Heart left ventricle (tissue), 16 donors: ENCODE results near the gene ANO4. TPM values are rescaled to one million over a fixed set of nuclear protein-coding genes. Genes with fewer than 3 reads are reported as not detected.

Source experiments
- ATAC-seq, 4 donors: fragments of 200-7000 bp; cut with Tn5 transposase; one replicate each; pipeline ENCODE4 v1.9.1; 2020 to 2022; ENCODE audit warnings: moderate library complexity in 4 of 4, mild to moderate bottlenecking in 3 of 4, moderate number of reproducible peaks in 1 of 4
- DNase-seq, 5 donors: peaks; one replicate each; pipeline ENCODE4 v3.0.0-alpha.2; 2020
- H3K27ac ChIP-seq, 12 donors: fragments of 200-600 bp; sonication (generic) in 4 of 12; one replicate each; pipeline versions ENCODE4 v1.5.0 to v1.8.0; 2016 to 2022; ENCODE audit warnings: mild to moderate bottlenecking in 2 of 12
- H3K27me3 ChIP-seq, 9 donors: fragments of 200-600 bp; sonication (generic) in 2 of 9; one replicate each; pipeline versions ENCODE4 v1.5.1 to v1.8.0; 2016 to 2022; ENCODE audit warnings: mild to moderate bottlenecking in 3 of 9
- H3K36me3 ChIP-seq, 9 donors: fragments of 200-600 bp; sonication (generic) in 2 of 9; one replicate each; pipeline versions ENCODE4 v1.5.0 to v1.8.0; 2018 to 2022; ENCODE audit warnings: mild to moderate bottlenecking in 2 of 9
- H3K4me1 ChIP-seq, 12 donors: fragments of 200-600 bp; sonication (generic) in 4 of 12; one replicate each; pipeline versions ENCODE4 v1.5.0 to v1.8.0; 2016 to 2022; ENCODE audit warnings: mild to moderate bottlenecking in 3 of 12
- H3K4me3 ChIP-seq, 12 donors: fragments of 200-600 bp; sonication (generic) in 4 of 12; one replicate each; pipeline versions ENCODE4 v1.5.0 to v1.8.0; 2017 to 2022; ENCODE audit warnings: mild to moderate bottlenecking in 9 of 12, moderate library complexity in 4 of 12
- H3K9me3 ChIP-seq, 12 donors: fragments of 200-600 bp; sonication (generic) in 4 of 12; one replicate each; pipeline versions ENCODE4 v1.5.0 to v1.8.0; 2016 to 2022; ENCODE audit warnings: mild to moderate bottlenecking in 1 of 12
- POLR2A ChIP-seq, 2 donors: fragments of 450-650 bp; IDR thresholded peaks; one replicate each; pipeline ENCODE4 v1.6.1; 2017; ENCODE audit warnings: antibody characterized with exemption in 2 of 2, mild to moderate bottlenecking in 2 of 2, moderate library complexity in 2 of 2
- WGBS, 4 donors: extraction: QIAGEN DNeasy Blood & Tissue Kit in 2 of 4; methylation state at CpG; one replicate each; pipeline versions ENCODE4 v1.1.5 to v1.1.7; 2013 to 2018; 5-methylcytosine and 5-hydroxymethylcytosine counted together
- intact Hi-C, 10 donors: fragments of 100-400 bp; cut with DNase I; formaldehyde crosslinking; loops; one replicate each; pipeline versions ENCODE4 v1.11.1 to v1.14.2; 2022
- polyA plus RNA-seq, 2 donors: library from polyadenylated mRNA; stranded (reverse); fragments of 200-250 nt; gene quantifications; one replicate each; pipeline ENCODE4 v1.2.3, GENCODE V29; 2013
- total RNA-seq, 9 donors: library from RNA; depleted of rRNA in 2 of 9; stranded (reverse); fragments of >200 nt in 2 of 9; fragmentation: NEBNext Ultra II Directional in 3 of 9; extraction: Animal tissue kit (Norgen Biotek cat#: 25700) in 3 of 9; gene quantifications; one replicate each; pipeline versions ENCODE4 v1.1.0 to v1.2.4, GENCODE V29; 2016 to 2023
- TF ChIP-seq, protein P1 (sequence below), 12 donors: fragments of 200-600 bp; sonication (generic) in 4 of 12; IDR thresholded peaks; one replicate each; pipeline versions ENCODE4 v1.5.0 to v1.8.0; 2018 to 2022; ENCODE audit warnings: antibody characterized with exemption in 12 of 12, mild to moderate bottlenecking in 5 of 12
- donor health status: ischemic (EF 13 %, LVEDD 7.1; RV severe dilation, severe dysfunction).
- donor health status: healthy with polysubstance abuse.
- donor health status: DM: no; HTN: yes; CAD: no.
- donor health status: DM: no; HTN: no; CAD: no.
- donor health status: ischemic (EF 25% LVEDD 6.9; RV normal size, moderate dysfunction).
- donor health status: ischemic (EF 25% LVEDD 5.7; RV mildly dilated, moderate dysfunction).
- donor health status: healthy.
- donor health status: DM: yes; HTN: yes; CAD: no.
- donor health status: ischemic (EF 35%, LVEDD 5.7; RV mildly dilated, moderate dysfunction).
- donor health status: nonischemic (EF 11% LVEDD 7.7; RV severe dilation, severe dysfunction).
- donor health status: DM: yes; HTN: yes; CAD: no.
- donor health status: PGD.
- donor health status: ischemic (EF 29% LVEDD 5.4; RV normal size, mild dysfunction).
- donor health status: nonischemic (EF 23%, LVEDD 6.1; RV moderate dilation, normal function).

ANO4 gene
- total and polyA plus RNA-seq, 11 donors = 0.05 to 0.50 (median 0.12) TPM; not detected in 6

DNA sequence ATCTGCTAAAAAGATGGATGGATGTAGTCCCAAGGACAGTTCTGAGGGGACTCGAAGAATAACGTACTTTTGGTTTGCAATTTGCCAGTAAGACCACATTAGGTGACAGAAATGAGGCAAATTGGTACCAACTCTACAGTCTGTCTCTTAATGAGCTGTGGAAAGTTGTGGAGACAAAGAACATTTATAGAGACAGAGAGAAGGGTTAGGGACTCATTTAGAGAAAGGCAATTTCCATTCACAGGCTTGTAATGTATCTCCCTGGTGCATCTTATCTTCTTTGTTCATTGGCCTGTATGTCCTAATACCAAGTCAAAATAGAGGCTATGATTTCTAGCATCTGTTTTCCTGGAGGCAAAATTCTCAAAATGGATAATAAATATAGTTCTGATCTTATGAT, 177.5 kb downstream of the ANO4 start:
- intact Hi-C loops = no loop called here
- no peak overlapping the region for H3K27ac ChIP-seq
- no peak for ATAC-seq
- 83 to 92% (median 87%) methylated on average over 2 of the region's 2 CpGs for whole genome bisulfite sequencing, 4 donors
- no peak overlapping the region for H3K4me3 ChIP-seq
- TF ChIP-seq, protein P1, sequence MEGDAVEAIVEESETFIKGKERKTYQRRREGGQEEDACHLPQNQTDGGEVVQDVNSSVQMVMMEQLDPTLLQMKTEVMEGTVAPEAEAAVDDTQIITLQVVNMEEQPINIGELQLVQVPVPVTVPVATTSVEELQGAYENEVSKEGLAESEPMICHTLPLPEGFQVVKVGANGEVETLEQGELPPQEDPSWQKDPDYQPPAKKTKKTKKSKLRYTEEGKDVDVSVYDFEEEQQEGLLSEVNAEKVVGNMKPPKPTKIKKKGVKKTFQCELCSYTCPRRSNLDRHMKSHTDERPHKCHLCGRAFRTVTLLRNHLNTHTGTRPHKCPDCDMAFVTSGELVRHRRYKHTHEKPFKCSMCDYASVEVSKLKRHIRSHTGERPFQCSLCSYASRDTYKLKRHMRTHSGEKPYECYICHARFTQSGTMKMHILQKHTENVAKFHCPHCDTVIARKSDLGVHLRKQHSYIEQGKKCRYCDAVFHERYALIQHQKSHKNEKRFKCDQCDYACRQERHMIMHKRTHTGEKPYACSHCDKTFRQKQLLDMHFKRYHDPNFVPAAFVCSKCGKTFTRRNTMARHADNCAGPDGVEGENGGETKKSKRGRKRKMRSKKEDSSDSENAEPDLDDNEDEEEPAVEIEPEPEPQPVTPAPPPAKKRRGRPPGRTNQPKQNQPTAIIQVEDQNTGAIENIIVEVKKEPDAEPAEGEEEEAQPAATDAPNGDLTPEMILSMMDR (IDR thresholded peaks at IDR 0.05) = no peak
- no peak for TF ChIP-seq POLR2A (IDR thresholded peaks at IDR 0.05)
- peaks cover 0 to 4% (median 0%) of the 10 kb centered on the region in 12 donors for H3K9me3 ChIP-seq
- no peaks in the 10 kb centered on the region for H3K27me3 ChIP-seq
- H3K36me3 ChIP-seq = no peaks in the 10 kb centered on the region
- no peaks in the 10 kb centered on the region for H3K4me1 ChIP-seq
- DNase-seq = no peak

DNA sequence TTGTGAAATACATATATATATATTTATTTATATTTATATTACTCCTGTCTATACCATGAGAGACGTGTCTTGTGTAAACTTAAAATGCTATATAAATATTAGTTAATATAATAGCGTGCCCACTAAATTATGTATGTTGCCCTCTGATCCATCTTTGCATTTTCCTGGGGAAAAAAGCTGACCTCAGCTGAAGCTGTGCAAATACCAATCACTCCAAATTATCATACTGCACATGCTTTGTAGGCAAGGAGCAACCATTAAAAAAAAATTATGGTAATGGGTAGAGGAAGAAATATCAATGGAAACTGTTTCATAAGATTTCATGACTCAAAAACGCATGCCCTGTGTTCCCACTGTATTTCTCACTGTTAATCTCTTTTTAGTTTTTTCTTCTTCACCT, 179.8 kb downstream of the ANO4 start:
- DNase-seq (no peak), ATAC-seq (no peak)
- no peaks in the 10 kb centered on the region for H3K36me3 ChIP-seq
- TF ChIP-seq POLR2A (IDR thresholded peaks at IDR 0.05) = no peak
- TF ChIP-seq, protein P1 (IDR thresholded peaks at IDR 0.05) = no peak
- H3K27me3 ChIP-seq = no peaks in the 10 kb centered on the region
- WGBS, 4 donors = 81 to 85% (median 83%) methylated on average over 3 of the region's 3 CpGs
- peaks cover 0 to 4% (median 0%) of the 10 kb centered on the region in 12 donors for H3K9me3 ChIP-seq
- intact Hi-C loops = no loop called here
- no peak overlapping the region for H3K27ac ChIP-seq
- H3K4me3 ChIP-seq = no peak overlapping the region
- no peaks in the 10 kb centered on the region for H3K4me1 ChIP-seq

DNA sequence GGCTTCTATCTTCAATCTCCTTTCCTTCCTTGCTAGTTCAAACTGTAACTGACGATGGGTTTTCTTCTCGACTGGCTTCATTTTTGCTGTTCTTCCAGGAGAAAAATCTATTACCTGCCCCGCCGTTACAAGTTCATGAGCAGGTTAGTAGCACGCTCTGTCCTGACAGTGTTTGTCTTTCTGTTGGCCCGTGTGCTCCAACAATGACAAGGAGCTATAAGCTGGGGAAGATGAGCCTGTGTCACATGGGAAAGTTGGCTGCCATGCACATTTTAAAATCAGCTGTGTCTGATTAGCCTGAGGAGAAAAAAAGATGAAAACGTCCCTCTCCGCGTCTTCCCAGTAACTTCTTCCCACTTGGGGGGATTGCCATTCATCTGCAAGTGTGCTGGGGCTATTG, 180.2 kb downstream of the ANO4 start:
- 82 to 88% (median 86%) methylated on average over 9 of the region's 9 CpGs for WGBS, 4 donors
- H3K27ac ChIP-seq = no peak overlapping the region

GRCh38 chr12:100976735-100977134, 182.2 kb downstream of the ANO4 start:
- H3K36me3 ChIP-seq = no peaks in the 10 kb centered on the region
- H3K4me1 ChIP-seq = no peaks in the 10 kb centered on the region
- ATAC-seq = no peak
- H3K9me3 ChIP-seq = peaks cover 0 to 4% (median 0%) of the 10 kb centered on the region in 12 donors
- no peak for TF ChIP-seq POLR2A (IDR thresholded peaks at IDR 0.05)
- TF ChIP-seq, protein P1 (IDR thresholded peaks at IDR 0.05) = no peak
- intact Hi-C loops = no loop called here
- 77 to 94% (median 83%) methylated on average over 1 of the region's 1 CpG for WGBS, 4 donors
- DNase-seq = no peak
- no peak overlapping the region for H3K27ac ChIP-seq
- no peak overlapping the region for H3K4me3 ChIP-seq
- no peaks in the 10 kb centered on the region for H3K27me3 ChIP-seq

More for the DNA sequence above, 180.2 kb downstream of the ANO4 start:
- H3K9me3 ChIP-seq = peaks cover 0 to 4% (median 0%) of the 10 kb centered on the region in 12 donors
- DNase-seq (no peak), ATAC-seq (no peak)
- intact Hi-C loops = no loop called here
- TF ChIP-seq, protein P1 (IDR thresholded peaks at IDR 0.05) = no peak
- TF ChIP-seq POLR2A (IDR thresholded peaks at IDR 0.05) = no peak
- no peak overlapping the region for H3K4me3 ChIP-seq
- no peaks in the 10 kb centered on the region for H3K4me1 ChIP-seq
- H3K27me3 ChIP-seq = no peaks in the 10 kb centered on the region
- no peaks in the 10 kb centered on the region for H3K36me3 ChIP-seq
